Measurements from ENCODE around the gene NANS. TPM values are rescaled to one million over a fixed set of nuclear protein-coding genes. Genes with fewer than 3 reads are reported as not detected.

NANS gene
- total RNA-seq, 1 experiment from 2014 or later, result 57.9 TPM

DNA sequence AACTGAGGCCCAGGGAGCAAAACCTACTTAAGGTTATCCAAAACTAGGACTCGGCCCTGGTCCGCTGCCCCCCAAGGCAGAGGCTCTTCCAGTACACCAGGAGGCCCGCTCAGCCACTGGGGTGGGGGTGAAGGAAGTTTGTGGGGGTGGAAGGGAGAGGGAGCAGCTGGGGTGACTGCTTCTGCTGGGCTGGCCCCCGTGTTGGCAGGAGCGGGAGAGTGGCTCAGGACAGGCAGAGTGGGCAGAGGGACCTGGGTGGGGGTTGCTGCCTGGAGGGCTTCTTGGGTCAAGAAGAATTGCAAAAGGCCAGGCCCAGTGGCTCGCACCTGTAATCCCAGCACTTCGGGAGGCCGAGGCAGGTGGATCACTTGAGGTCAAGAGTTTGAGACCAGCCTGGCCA is 70.7 kb downstream of the NANS start:
- POLR2A ChIA-PET, result no interaction called here
- DNase-seq (ENCODE audit: low spot score) (no peak), ATAC-seq (no peak)
- no peaks in the 10 kb centered on the region for H3K9me3 Mint-ChIP-seq
- H3K36me3 Mint-ChIP-seq, result peaks cover 50% of the 10 kb centered on the region
- TF ChIP-seq, protein P1, sequence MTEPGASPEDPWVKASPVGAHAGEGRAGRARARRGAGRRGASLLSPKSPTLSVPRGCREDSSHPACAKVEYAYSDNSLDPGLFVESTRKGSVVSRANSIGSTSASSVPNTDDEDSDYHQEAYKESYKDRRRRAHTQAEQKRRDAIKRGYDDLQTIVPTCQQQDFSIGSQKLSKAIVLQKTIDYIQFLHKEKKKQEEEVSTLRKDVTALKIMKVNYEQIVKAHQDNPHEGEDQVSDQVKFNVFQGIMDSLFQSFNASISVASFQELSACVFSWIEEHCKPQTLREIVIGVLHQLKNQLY (CRISPR knock-in tag; IDR thresholded peaks at IDR 0.05), result no peak
- TF ChIP-seq JUN (CRISPR knock-in tag; IDR thresholded peaks at IDR 0.05) (no peak), GRHL2 (CRISPR knock-in tag; IDR thresholded peaks at IDR 0.05; ENCODE audit: insufficient replicate concordance, severe bottlenecking) (no peak), SMAD3 (CRISPR knock-in tag; IDR thresholded peaks at IDR 0.05; ENCODE audit: borderline replicate concordance) (no peak), HMGA2 (CRISPR knock-in tag; IDR thresholded peaks at IDR 0.05) (no peak), ZNF138 (CRISPR knock-in tag; conservative IDR thresholded peaks at IDR 0.05) (no peak), FOXK1 (CRISPR knock-in tag; IDR thresholded peaks at IDR 0.05) (no peak), OVOL2 (CRISPR knock-in tag; IDR thresholded peaks at IDR 0.05; ENCODE audit: borderline replicate concordance) (no peak)
- TF ChIP-seq, protein P2, sequence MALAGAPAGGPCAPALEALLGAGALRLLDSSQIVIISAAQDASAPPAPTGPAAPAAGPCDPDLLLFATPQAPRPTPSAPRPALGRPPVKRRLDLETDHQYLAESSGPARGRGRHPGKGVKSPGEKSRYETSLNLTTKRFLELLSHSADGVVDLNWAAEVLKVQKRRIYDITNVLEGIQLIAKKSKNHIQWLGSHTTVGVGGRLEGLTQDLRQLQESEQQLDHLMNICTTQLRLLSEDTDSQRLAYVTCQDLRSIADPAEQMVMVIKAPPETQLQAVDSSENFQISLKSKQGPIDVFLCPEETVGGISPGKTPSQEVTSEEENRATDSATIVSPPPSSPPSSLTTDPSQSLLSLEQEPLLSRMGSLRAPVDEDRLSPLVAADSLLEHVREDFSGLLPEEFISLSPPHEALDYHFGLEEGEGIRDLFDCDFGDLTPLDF (CRISPR knock-in tag; IDR thresholded peaks at IDR 0.05), result no peak
- TF ChIP-seq, protein P3, sequence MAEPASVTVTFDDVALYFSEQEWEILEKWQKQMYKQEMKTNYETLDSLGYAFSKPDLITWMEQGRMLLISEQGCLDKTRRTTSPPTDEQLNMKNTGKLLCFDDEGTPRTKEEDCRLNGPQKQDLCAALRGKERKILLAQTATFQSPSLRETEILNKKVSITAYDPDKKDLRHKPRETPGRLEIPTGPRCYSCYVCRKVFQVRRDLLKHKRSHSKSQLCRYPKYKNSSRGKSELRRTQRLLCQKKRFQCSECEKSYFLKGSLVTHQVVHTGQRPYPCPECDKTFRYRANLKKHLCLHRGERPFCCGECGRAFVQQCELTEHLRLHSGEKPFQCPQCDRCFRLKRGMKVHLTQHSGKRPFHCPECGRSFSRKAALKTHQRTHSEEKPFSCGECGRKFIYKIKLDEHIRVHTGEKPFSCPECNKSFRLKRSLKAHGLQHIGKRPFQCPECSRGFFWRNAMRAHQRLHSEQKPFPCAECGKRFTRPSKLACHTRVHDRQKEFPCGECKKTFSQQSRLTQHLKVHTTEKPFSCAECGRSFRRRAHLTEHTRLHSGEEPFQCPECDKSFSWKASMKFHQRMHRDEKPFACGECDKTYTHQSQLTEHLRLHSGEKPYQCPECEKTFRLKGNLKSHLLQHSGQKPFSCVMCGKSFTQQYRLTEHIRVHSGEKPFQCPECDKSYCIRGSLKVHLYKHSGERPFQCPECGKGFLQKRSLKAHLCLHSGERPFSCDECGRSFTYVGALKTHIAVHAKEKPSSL (CRISPR knock-in tag; conservative IDR thresholded peaks at IDR 0.05), result no peak
- TF ChIP-seq, protein P4, sequence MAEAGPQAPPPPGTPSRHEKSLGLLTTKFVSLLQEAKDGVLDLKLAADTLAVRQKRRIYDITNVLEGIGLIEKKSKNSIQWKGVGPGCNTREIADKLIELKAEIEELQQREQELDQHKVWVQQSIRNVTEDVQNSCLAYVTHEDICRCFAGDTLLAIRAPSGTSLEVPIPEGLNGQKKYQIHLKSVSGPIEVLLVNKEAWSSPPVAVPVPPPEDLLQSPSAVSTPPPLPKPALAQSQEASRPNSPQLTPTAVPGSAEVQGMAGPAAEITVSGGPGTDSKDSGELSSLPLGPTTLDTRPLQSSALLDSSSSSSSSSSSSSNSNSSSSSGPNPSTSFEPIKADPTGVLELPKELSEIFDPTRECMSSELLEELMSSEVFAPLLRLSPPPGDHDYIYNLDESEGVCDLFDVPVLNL (CRISPR knock-in tag; IDR thresholded peaks at IDR 0.05; ENCODE audit: borderline replicate concordance, low read depth), result no peak
- peaks cover 6% of the 10 kb centered on the region for H3K4me1 Mint-ChIP-seq
- no peak overlapping the region for H3K27ac Mint-ChIP-seq
- no peak overlapping the region for H3K4me3 Mint-ChIP-seq
- CTCF ChIA-PET, result interaction anchor here (0.6 kb wide), 1 partner anchor 237 kb away, joined by 4 read pairs; no protein-coding TSS in a partner anchor
- H3K27me3 Mint-ChIP-seq (ENCODE audit: low read depth), result no peaks in the 10 kb centered on the region

DNA sequence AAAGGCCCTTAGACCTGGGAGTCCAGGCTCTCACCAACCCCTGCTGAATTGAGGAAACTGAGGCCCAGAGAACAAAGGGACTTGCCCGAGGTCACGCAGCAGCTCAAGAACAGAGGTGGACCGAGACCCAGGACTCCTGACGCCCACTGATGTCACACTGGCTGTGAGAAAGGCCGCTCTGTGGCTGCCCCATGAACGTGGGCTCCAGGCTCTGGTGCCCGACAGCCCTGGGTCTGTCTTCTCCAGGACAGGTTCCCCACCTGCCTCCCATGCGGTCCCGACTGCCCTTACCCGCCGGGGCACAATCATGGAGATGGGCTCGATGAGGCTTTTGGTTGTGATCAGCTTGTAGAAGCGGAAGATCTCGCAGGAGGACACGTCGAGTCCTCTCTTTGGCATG is 71.8 kb downstream of the NANS start:
- POLR2A ChIA-PET, result no interaction called here
- Mint-ChIP-seq H3K36me3 (peaks cover 60% of the 10 kb centered on the region), H3K27ac (no peak overlapping the region), H3K4me3 (no peak overlapping the region), H3K27me3 (ENCODE audit: low read depth) (no peaks in the 10 kb centered on the region), H3K4me1 (peaks cover 6% of the 10 kb centered on the region), H3K9me3 (no peaks in the 10 kb centered on the region)
- CTCF ChIA-PET, result no interaction called here
- DNase-seq (ENCODE audit: low spot score) (no peak), ATAC-seq (no peak)
- TF ChIP-seq ZNF671 (CRISPR knock-in tag; IDR thresholded peaks at IDR 0.05), result no peak

DNA sequence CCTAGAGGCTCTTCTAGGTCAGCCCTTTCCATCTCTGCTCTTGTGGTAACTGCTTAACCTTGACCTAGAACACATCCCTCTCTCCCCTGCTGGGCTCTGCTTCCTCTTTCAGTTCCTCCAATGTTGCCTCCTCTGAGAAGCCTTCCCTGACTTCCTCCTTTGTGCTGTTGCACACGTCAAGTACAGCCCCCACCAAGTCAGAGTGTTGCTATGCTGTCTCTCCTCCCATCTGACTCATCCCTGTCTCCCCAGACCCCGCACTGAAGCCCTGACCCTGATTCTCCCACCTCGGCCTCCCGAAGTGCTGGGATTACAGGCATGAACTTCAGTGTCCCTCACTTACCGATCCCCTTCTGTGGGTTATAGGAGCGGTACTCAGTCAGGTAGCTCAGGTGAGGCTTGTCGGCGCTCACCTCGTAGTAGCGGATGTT is 72.9 kb downstream of the NANS start:
- Mint-ChIP-seq H3K4me1 (peaks cover 6% of the 10 kb centered on the region), H3K27ac (peak overlapping the region; percentile 19; the same call in 1 of the 2 replicates), H3K36me3 (peaks cover 62% of the 10 kb centered on the region), H3K27me3 (ENCODE audit: low read depth) (no peaks in the 10 kb centered on the region), H3K9me3 (no peaks in the 10 kb centered on the region), H3K4me3 (no peak overlapping the region)
- ChIA-PET CTCF (interaction anchor here (0.6 kb wide), 1 partner anchor 65 kb away, joined by 4 read pairs; no protein-coding TSS in a partner anchor), POLR2A (no interaction called here)
- ATAC-seq (no peak), DNase-seq (ENCODE audit: low spot score) (no peak)
- TF ChIP-seq, protein P5, sequence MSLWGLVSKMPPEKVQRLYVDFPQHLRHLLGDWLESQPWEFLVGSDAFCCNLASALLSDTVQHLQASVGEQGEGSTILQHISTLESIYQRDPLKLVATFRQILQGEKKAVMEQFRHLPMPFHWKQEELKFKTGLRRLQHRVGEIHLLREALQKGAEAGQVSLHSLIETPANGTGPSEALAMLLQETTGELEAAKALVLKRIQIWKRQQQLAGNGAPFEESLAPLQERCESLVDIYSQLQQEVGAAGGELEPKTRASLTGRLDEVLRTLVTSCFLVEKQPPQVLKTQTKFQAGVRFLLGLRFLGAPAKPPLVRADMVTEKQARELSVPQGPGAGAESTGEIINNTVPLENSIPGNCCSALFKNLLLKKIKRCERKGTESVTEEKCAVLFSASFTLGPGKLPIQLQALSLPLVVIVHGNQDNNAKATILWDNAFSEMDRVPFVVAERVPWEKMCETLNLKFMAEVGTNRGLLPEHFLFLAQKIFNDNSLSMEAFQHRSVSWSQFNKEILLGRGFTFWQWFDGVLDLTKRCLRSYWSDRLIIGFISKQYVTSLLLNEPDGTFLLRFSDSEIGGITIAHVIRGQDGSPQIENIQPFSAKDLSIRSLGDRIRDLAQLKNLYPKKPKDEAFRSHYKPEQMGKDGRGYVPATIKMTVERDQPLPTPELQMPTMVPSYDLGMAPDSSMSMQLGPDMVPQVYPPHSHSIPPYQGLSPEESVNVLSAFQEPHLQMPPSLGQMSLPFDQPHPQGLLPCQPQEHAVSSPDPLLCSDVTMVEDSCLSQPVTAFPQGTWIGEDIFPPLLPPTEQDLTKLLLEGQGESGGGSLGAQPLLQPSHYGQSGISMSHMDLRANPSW (CRISPR knock-in tag; conservative IDR thresholded peaks at IDR 0.05; ENCODE audit: low read depth), result no peak
- TF ChIP-seq EMX1 (CRISPR knock-in tag; IDR thresholded peaks at IDR 0.05) (no peak), ATF1 (CRISPR knock-in tag; IDR thresholded peaks at IDR 0.05) (no peak), NR2C2 (CRISPR knock-in tag; IDR thresholded peaks at IDR 0.05) (no peak), JAZF1 (CRISPR knock-in tag; IDR thresholded peaks at IDR 0.05) (no peak), FOXP1 (CRISPR knock-in tag; IDR thresholded peaks at IDR 0.05; ENCODE audit: borderline replicate concordance) (no peak), TEAD4 (CRISPR knock-in tag; IDR thresholded peaks at IDR 0.05) (no peak), ZNF138 (CRISPR knock-in tag; conservative IDR thresholded peaks at IDR 0.05) (no peak), SMAD3 (CRISPR knock-in tag; IDR thresholded peaks at IDR 0.05; ENCODE audit: borderline replicate concordance) (no peak)
- TF ChIP-seq, protein P6, sequence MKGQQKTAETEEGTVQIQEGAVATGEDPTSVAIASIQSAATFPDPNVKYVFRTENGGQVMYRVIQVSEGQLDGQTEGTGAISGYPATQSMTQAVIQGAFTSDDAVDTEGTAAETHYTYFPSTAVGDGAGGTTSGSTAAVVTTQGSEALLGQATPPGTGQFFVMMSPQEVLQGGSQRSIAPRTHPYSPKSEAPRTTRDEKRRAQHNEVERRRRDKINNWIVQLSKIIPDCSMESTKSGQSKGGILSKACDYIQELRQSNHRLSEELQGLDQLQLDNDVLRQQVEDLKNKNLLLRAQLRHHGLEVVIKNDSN (CRISPR knock-in tag; IDR thresholded peaks at IDR 0.05), result no peak
- TF ChIP-seq, protein P7, sequence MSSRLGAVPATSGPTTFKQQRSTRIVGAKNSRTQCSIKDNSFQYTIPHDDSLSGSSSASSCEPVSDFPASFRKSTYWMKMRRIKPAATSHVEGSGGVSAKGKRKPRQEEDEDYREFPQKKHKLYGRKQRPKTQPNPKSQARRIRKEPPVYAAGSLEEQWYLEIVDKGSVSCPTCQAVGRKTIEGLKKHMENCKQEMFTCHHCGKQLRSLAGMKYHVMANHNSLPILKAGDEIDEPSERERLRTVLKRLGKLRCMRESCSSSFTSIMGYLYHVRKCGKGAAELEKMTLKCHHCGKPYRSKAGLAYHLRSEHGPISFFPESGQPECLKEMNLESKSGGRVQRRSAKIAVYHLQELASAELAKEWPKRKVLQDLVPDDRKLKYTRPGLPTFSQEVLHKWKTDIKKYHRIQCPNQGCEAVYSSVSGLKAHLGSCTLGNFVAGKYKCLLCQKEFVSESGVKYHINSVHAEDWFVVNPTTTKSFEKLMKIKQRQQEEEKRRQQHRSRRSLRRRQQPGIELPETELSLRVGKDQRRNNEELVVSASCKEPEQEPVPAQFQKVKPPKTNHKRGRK (CRISPR knock-in tag; IDR thresholded peaks at IDR 0.05; ENCODE audit: borderline replicate concordance), result no peak
